Activated naive CD4-positive, alpha-beta T cell treated with anti-CD3 and anti-CD28 coated beads, Interleukin-2, amount 50 U/mL, for 72 hours (primary cell): Measurements from ENCODE around the gene SH3BP1. TPM values are rescaled to one million over a fixed set of nuclear protein-coding genes. Genes with fewer than 3 reads are reported as not detected.
"Not testable (repeated sequence)": the region's sequence is repeated elsewhere in the genome, so short reads cannot be mapped to it uniquely, and the experiment has no call there.

Experiments
- ATAC-seq, 2 donors: fragments of 150-1000 bp; cut with Tn5 transposase; 2 replicates each; pipeline ENCODE4 v1.10.0; 2021; ENCODE audit warnings: mild to moderate bottlenecking in 2 of 2, moderate library complexity in 2 of 2
- DNase-seq, 2 donors: peaks; one replicate each; pipeline ENCODE4 v3.0.0; 2021 to 2022; ENCODE audit warnings: low spot score in 2 of 2
- H3K27ac Mint-ChIP-seq, 2 donors: one replicate each; pipeline ENCODE4 v1.8.0; 2022; ENCODE audit warnings: mild to moderate bottlenecking in 2 of 2, mixed read lengths in 2 of 2
- H3K36me3 Mint-ChIP-seq, 2 donors: one replicate each; pipeline ENCODE4 v1.8.0; 2022; ENCODE audit warnings: mixed read lengths in 2 of 2
- H3K9me3 Mint-ChIP-seq, 2 donors: one replicate each; pipeline ENCODE4 v1.8.0; 2022; ENCODE audit warnings: mixed read lengths in 2 of 2
- total RNA-seq, 2 donors: library from RNA; stranded (reverse); gene quantifications; one replicate each; pipeline ENCODE4 v1.2.3, GENCODE V29; 2022

SH3BP1 gene, protein sequence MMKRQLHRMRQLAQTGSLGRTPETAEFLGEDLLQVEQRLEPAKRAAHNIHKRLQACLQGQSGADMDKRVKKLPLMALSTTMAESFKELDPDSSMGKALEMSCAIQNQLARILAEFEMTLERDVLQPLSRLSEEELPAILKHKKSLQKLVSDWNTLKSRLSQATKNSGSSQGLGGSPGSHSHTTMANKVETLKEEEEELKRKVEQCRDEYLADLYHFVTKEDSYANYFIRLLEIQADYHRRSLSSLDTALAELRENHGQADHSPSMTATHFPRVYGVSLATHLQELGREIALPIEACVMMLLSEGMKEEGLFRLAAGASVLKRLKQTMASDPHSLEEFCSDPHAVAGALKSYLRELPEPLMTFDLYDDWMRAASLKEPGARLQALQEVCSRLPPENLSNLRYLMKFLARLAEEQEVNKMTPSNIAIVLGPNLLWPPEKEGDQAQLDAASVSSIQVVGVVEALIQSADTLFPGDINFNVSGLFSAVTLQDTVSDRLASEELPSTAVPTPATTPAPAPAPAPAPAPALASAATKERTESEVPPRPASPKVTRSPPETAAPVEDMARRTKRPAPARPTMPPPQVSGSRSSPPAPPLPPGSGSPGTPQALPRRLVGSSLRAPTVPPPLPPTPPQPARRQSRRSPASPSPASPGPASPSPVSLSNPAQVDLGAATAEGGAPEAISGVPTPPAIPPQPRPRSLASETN
- 10 to 100 TPM; 82.9 to 98.5 TPM for total RNA-seq

- ATAC-seq: peak; percentile 47 to 58
- Mint-ChIP-seq H3K9me3 (no peaks in the 10 kb centered on the region), H3K36me3 (peaks cover 11 to 18% of the 10 kb centered on the region in 2 donors), H3K27ac (peak within 1 kb of the TSS; percentile 95 to 99)
- peak; percentile 59 to 75 for DNase-seq
Observed at GRCh38 chr22:37639070-37639760, at the start of gene SH3BP1. TSS of gene SH3BP1 (plus strand) at chr22:37639669. CDS start at chr22:37639788, 119 bp downstream.

GRCh38 chr22:37591081-37591480, 48.4 kb upstream of the SH3BP1 start:
- not testable (repeated sequence) for ATAC-seq, H3K9me3 Mint-ChIP-seq, H3K27ac Mint-ChIP-seq

GRCh38 chr22:37591823-37592404, 47.6 kb upstream of the SH3BP1 start:
- no peak for DNase-seq
- ATAC-seq: peak in 1 of 2 donors; percentile 4
- H3K36me3 Mint-ChIP-seq: no peaks in the 10 kb centered on the region
- H3K9me3 Mint-ChIP-seq: no peaks in the 10 kb centered on the region
- peak overlapping the region in 1 of 2 donors; percentile 34 for H3K27ac Mint-ChIP-seq

More at GRCh38 chr22:37591081-37591480, 48.4 kb upstream of the SH3BP1 start:
- not testable (repeated sequence) for H3K36me3 Mint-ChIP-seq, DNase-seq

DNA sequence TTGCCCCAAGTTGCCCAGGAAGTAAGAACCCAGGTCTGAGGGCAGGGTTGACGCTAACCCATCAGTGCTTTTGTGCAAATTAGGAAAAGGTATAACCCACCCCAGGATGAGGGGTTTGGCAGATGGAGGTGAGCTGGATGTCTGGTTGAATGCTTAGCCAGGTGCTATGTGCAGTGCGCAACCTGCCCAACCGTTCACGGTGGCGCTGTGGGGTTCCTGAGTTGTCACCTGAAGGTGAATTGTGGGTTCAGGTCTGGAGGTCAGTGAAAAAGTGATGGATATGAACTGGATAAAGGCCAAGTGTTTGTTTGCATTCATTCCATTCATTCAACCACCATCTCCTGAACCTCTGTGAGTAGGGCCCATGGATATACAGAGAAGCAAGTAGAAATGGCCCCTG, 45.2 kb upstream of the SH3BP1 start:
- no peaks in the 10 kb centered on the region for H3K36me3 Mint-ChIP-seq
- no peak overlapping the region for H3K27ac Mint-ChIP-seq
- no peak for DNase-seq
- no peaks in the 10 kb centered on the region for H3K9me3 Mint-ChIP-seq
- ATAC-seq: no peak

GRCh38 chr22:37599153-37599552, 40.3 kb upstream of the SH3BP1 start:
- no peaks in the 10 kb centered on the region for H3K36me3 Mint-ChIP-seq
- ATAC-seq: no peak
- no peaks in the 10 kb centered on the region for H3K9me3 Mint-ChIP-seq
- no peak for DNase-seq
- H3K27ac Mint-ChIP-seq: no peak overlapping the region

DNA sequence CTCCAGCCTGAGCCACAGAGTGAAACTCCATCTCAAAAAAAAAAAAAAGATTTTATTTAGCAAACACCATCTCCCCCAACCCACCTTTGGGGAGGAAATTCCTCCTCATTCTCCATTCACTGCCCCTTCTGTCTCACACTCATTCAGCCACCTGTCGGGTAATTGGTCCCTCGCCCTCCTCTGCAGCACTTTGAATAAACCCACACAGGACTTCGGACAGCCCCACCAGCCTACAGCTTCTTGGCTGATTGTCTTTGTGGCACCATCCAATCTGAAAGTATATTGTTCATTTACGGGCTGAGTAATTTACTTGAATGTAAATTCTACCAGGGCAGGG, 38.3 kb upstream of the SH3BP1 start:
- DNase-seq (no peak), ATAC-seq (no peak)
- Mint-ChIP-seq H3K9me3 (no peaks in the 10 kb centered on the region), H3K27ac (no peak overlapping the region), H3K36me3 (no peaks in the 10 kb centered on the region)

- H3K36me3 Mint-ChIP-seq: no peaks in the 10 kb centered on the region
- DNase-seq (no peak), ATAC-seq (no peak)
- no peak overlapping the region for H3K27ac Mint-ChIP-seq
- no peaks in the 10 kb centered on the region for H3K9me3 Mint-ChIP-seq
Observed at GRCh38 chr22:37601540-37602442, 37.7 kb upstream of the SH3BP1 start.

- not testable (repeated sequence) for ATAC-seq, H3K27ac Mint-ChIP-seq, H3K36me3 Mint-ChIP-seq, H3K9me3 Mint-ChIP-seq, DNase-seq
Observed at GRCh38 chr22:37602546-37603277, 36.8 kb upstream of the SH3BP1 start.

DNA sequence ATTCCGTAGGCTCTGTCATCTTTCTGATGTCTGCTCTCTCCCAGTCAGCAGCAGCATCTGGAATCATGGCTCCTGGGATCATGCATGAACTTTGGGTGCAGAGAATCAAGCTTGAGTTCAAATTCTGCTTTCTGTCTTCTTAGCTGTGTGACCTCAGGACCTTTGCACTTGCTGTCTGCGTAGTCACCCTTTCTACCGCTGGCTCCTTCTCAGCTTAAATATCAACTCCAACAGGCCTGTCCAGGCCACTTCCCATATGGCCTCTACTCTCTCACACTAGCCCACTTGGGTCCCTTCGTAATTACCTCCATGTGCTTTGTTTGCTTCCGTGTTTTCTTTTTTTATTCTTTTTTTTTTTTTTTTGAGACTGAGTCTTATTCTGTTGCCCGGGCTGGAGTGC, 35.4 kb upstream of the SH3BP1 start:
- Mint-ChIP-seq H3K9me3 (no peaks in the 10 kb centered on the region), H3K27ac (no peak overlapping the region), H3K36me3 (no peaks in the 10 kb centered on the region)
- no peak for DNase-seq
- ATAC-seq: no peak

DNA sequence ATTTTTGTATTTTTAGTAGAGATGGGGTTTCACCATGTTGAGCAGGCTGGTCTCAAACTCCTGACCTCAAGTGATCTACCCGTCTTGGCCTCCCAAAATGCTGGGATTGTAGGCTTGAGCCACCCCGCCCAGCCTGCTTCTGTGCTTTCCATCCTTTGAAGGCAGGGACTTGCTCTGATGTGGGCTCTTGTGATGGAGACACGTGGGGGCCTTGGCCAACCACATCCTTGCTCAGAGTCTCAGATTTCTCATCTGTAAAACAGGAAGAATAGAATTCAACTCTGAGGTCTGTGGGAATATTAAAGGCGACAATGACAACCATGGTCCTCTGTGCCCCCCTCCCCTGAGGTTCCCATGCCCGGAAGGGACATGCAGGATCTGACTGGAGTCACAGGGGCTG, 34.6 kb upstream of the SH3BP1 start:
- no peak overlapping the region for H3K27ac Mint-ChIP-seq
- H3K9me3 Mint-ChIP-seq: no peaks in the 10 kb centered on the region
- DNase-seq (peak in 1 of 2 donors; percentile 45), ATAC-seq (no peak)
- peaks cover 7% of the 10 kb centered on the region in 2 donors for H3K36me3 Mint-ChIP-seq

DNA sequence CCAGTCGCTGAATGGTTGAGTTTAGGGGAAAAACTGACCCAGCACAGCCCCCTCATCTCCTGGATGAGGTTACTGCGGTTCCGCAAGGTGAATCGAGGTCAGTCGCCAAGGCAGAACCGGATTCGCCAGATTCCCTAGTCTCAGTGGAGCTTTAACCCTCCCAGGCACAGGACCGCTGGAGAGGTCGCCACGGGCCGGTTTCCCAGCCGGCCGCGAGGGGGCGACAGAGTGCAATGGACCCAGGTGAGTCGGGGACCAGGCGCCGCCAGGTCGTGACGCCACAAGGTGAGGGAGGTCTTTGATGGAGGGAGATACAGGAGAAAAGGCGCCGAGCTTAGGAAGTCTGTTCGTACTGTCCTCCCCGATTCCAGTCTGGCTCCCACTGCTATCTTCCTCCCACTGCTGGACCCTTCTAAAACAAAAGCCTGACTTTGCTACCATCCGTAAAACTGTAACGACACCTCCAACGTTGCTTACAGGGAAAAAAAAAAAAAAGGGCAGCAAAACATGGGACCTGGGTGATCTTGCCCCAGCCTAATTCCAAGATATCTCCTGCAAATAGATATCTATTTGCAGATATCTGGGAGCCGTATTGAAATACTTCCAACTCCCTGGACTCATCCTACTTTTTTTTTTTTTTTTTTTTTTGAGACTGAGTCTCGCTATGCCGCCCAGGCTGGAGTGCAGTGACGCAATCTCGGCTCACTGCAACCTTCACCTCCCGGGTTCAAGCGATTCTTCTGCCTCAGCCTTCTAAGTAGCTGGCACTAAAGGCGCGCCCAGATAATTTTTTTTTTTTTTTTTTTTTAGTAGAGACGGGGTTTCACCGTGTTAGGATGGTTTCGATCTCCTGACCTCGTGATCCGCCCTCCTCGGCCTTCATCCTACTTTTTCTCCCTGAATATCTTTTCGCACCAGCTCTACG, 32.2 kb upstream of the SH3BP1 start:
- ATAC-seq (peak; percentile 28 to 38), DNase-seq (peak; percentile 91 to 98)
- Mint-ChIP-seq H3K9me3 (no peaks in the 10 kb centered on the region), H3K36me3 (peaks cover 7% of the 10 kb centered on the region in 2 donors), H3K27ac (peak overlapping the region; percentile 85 to 88)

- ATAC-seq (no peak), DNase-seq (no peak)
- no peaks in the 10 kb centered on the region for H3K9me3 Mint-ChIP-seq
- peak overlapping the region; percentile 88 to 92 for H3K27ac Mint-ChIP-seq
- peaks cover 7% of the 10 kb centered on the region in 2 donors for H3K36me3 Mint-ChIP-seq
Observed at GRCh38 chr22:37607935-37608476, 31.5 kb upstream of the SH3BP1 start.

- DNase-seq: peak; percentile 94 to 99
- Mint-ChIP-seq H3K9me3 (no peaks in the 10 kb centered on the region), H3K27ac (peak within 1 kb of the TSS; percentile 88 to 95), H3K36me3 (peaks cover 7% of the 10 kb centered on the region in 2 donors)
- ATAC-seq: peak; percentile 85 to 88
Observed at GRCh38 chr22:37608477-37609239, 30.8 kb upstream of the SH3BP1 start, which contains the start of gene GGA1. TSS of gene GGA1 (plus strand) at chr22:37608834. CDS start at chr22:37608861, 27 bp downstream.
